Uterus (tissue), 2 donors: Measurements from ENCODE around the gene ARHGAP27.
"Not testable (repeated sequence)": the region's sequence is repeated elsewhere in the genome, so short reads cannot be mapped to it uniquely, and the experiment has no call there.

Experiments used
- POLR2A ChIP-seq, 2 donors: fragments of 450-650 bp; IDR thresholded peaks; one replicate each; pipeline ENCODE4 v1.6.1; 2016; ENCODE audit warnings: antibody characterized with exemption in 2 of 2, mild to moderate bottlenecking in 1 of 2, moderate library complexity in 1 of 2
- TF ChIP-seq, protein P1 (sequence below), 4 experiments: fragments of 200-600 bp in 2 of 4; fragments of 450-650 bp in 2 of 4; sonication (generic) in 2 of 4; IDR thresholded peaks; one replicate each; pipeline ENCODE4 v1.5.1; 2016 to 2019; ENCODE audit warnings: antibody characterized with exemption in 4 of 4, mild to moderate bottlenecking in 2 of 4, moderate library complexity in 1 of 4

DNA sequence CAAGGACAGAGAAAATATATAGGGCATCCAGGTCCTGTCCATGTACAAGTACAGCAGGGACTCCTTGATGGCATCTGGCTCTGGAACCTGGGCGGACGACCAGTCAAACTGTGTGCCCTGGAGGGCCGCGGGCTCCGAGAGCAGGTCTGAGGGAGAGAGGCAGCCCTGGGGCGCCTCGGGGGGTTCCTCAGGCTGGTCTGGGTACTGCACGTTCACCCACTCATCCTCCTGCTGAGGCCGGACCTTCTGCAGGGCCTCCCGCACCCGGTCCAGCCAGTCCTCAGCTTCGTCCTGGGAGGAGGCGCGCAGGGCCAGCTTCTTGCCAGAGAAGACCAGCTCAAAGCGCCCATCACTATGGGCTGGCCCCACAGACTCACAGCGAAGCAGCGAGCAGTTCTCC is 21.1 kb upstream of the ARHGAP27 start:
- TF ChIP-seq, protein P1, sequence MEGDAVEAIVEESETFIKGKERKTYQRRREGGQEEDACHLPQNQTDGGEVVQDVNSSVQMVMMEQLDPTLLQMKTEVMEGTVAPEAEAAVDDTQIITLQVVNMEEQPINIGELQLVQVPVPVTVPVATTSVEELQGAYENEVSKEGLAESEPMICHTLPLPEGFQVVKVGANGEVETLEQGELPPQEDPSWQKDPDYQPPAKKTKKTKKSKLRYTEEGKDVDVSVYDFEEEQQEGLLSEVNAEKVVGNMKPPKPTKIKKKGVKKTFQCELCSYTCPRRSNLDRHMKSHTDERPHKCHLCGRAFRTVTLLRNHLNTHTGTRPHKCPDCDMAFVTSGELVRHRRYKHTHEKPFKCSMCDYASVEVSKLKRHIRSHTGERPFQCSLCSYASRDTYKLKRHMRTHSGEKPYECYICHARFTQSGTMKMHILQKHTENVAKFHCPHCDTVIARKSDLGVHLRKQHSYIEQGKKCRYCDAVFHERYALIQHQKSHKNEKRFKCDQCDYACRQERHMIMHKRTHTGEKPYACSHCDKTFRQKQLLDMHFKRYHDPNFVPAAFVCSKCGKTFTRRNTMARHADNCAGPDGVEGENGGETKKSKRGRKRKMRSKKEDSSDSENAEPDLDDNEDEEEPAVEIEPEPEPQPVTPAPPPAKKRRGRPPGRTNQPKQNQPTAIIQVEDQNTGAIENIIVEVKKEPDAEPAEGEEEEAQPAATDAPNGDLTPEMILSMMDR (IDR thresholded peaks at IDR 0.05) = not testable (repeated sequence)
- TF ChIP-seq POLR2A (IDR thresholded peaks at IDR 0.05) = not testable (repeated sequence)
